Stimulated activated CD4-positive, alpha-beta T cell treated with anti-CD3 and anti-CD28 coated beads, Interleukin-2, amount 100 ng/mL, for 4 hours (primary cell): ENCODE data around the gene HDGFL3.
"Not testable (repeated sequence)": the region's sequence is repeated elsewhere in the genome, so short reads cannot be mapped to it uniquely, and the experiment has no call there.

Source experiments
- DNase-seq: peaks from one replicate; pipeline ENCODE4 v3.0.0-alpha.2; 2020; ENCODE audit warnings: low read depth

The HDGFL3 gene

DNA sequence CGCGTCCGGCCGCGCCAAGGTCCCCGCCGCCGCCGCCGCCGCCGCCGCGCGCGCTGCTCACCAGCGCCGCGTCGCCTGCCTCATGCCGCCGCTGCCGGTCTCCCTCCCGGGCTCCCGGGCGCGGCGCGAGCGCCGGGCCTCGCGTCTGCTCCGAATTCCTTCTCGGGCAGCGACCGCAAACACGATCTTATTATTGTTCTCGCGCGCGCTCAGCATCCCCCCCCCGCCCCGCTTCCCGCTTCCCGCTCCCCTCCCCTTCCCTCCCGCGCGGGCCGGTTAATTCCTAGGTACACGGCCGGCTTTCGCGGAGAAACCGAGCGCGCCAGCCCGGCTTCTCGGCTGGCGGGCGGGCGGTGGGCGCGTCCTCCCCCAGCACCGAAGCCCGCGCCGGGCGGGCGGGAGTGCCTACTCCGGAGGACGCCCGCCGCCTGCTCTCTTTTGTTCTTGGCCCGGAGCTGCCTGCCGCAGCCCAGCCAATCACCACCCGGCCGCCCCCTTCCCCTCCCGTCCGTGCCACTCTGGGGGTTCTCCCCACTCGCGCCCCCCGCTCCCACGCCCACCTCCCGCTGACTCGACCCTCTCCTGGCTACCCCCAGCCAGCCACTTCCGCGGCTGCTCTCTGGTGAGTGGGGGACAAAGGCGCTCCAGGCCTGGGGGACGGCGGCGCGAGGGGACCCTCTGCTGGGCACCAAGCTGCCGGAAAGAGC lies at the start of gene HDGFL3:
Gene HDGFL3, minus strand, starts transcription at position 164 of the 707 bp plus-strand sequence. CDS start 409 bp downstream, outside the sequence.
- DNase-seq: no peak

DNA sequence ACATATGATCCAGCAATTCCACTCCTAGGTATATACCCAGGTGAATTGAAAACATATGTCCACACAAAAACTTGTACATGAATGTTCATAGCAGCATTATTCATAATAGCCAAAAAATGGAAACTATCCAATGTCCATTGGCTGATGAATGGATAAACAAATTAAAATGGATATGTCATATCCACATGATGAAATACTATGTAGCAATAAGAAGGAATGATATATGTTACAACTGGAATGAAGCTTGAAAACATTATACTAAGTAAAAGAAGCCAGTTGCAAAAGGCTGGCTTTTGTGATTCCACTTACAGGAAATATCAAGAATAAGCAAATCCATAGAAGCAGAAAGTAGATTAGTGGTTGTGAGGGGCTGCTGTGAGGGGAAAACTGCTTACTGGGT lies 43.2 kb upstream of the HDGFL3 start:
- DNase-seq: no peak

DNA sequence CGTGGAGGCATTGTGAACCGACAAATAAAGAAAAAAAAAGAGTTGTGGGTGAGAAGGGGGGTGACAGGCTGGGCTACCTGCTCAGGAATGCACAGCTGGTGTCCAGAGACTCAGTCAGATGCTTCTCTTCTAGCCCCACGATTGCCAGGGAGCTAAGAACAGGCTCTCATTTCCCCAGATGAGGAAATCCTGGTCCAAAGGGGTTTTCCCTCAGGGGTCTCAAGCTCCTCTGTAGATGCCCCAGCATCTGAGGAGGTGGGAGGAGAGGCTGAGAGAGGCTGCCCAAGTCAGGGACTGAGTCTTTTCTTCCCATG lies 41.4 kb upstream of the HDGFL3 start:
- DNase-seq: no peak

DNA sequence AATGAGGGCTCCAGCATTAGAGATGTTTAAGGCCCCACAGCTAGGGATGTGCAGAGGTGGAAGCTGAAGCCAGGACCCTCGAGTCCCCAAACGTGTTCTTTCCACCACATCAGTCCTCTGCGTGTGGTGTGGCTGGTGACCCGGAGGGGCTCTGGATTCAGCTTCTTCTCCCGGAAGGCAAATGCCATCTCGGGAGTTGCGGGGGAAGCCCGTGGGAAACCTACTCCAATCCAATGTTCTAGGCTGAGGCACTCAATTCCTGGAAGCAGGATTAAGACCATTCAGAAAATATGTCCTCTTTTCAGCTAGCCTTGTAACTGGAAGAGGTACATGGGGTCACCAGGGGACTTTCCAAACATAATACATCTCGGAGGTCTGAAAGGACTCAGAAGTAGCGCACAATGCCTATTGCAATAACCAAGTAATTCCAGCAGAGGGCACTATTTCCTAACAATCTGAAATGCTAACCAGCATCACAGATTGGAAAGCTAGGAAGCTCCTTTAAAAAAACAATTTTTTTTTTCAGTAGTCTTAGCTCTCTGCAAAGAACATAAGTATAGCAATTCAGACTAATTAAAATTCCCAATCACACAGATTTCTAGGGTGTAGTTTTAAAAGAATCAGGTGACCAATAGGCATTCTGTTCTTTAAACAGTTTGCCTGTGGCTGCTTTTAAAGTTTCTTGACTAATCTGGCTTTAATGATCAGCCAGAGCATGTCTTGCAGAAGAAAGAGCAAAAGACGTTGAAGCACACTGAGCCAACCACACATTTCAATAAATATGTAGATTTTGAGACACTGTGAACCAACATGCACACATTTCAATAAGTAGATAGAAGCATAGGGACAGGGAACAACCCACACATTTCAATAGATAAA lies 40.8 kb upstream of the HDGFL3 start:
- peak; percentile 11 for DNase-seq

DNA sequence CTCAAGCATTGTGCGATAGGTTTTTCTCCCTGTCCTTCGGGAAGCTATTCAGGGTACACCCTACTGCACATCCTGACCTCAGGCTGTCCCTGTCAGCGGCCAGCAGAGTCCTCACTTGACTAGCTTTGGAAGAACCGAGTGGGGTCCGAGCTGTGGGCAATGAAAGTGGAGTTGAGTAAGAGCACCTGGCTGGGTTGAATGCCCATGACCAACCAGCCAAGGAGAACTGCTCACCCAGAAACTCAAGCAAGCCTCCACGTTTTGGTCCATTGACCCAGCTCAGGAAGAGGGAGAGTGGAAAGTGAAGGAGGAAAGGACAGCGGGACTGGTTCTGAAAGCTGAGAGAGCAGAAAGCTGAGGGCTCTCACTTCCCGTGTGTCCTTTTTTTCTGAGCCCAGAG lies 36.0 kb upstream of the HDGFL3 start:
- DNase-seq: no peak

DNA sequence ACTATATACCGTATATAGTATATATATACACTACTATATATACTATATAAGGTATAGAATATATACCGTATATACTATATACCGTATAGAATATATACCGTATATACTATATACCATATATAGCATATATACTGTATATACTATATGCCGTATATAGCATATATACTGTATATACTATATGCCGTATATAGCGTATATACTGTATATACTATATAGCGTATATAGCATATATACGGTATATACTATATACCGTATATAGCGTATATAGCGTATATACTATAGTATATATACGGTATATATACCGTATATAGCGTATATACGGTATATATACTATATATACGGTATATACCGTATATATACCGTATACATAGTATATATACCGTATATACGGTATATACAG lies 22.6 kb upstream of the HDGFL3 start:
- DNase-seq: no peak

DNA sequence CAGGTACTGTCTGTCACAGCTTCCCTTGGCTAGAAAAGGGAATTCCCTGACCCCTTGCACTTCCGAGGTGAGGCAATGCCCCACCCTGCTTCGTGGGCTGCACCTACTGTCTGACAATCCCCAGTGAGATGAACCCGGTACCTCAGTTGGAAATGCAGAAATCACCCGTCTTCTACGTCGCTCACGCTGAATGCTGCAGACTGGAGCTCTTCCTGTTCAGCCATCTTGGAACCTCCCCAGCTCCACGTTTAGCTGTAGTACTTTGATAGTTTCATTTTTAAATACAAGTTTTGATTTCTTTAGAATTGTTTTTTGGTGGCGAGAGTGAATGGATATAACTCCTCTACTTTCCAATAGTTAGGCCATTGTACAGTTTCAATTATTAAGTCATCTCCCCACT lies 17.8 kb upstream of the HDGFL3 start:
- DNase-seq: no peak

DNA sequence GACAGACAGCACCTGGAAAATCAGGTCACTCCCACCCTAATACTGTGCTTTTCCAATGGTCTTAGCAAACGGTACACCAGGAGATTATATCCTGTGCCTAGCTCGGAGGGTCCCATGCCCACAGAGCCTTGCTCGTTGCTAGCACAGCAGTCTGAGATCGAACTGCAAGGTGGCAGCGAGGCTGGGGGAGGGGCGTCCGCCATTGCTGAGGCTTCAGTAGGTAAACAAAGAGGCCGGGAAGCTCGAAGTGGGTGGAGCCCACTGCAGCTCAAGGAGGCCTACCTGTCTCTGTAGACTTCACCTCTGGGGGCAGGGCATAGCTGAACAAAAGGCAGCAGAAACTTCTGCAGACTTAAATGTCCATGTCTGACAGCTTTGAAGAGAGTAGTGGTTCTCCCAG lies 14.2 kb upstream of the HDGFL3 start:
- DNase-seq: not testable (repeated sequence)

DNA sequence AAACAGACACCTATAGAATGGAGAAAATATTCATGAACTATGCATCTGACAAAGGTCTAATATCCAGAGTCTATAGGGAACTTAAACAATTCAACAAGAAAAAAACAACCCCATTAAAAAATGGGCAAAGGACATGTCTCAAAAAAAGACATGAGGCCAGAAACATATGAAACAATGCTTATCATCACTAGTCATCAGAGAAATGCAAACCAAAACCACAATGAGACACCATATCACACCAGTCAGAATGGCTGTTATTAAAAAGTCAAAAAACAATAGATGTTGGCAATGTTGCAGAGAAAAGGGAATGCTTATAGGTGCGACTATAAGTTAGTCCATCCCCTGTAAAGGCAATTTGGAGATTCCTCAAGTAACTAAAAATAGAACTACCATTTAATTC lies 11.4 kb upstream of the HDGFL3 start:
- DNase-seq: no peak

DNA sequence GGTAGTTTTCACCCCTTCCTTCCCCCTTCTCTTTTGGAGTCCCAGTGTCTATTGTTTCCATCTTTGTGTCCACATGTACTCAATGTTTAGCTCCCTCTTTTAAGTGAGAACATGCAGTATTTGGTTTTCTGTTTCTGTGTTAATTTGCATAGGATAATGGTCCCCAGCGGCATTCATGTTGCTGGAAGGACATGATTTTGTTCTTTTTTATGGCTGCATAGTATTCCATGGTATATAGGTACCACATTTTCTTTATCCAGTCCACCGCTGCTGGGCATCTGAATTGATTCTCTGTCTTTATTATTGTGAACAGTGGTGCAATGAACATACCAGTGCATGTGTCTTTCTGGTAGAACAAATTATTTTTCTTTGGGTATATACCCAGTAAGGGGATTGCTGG lies 7.7 kb upstream of the HDGFL3 start:
- no peak for DNase-seq

DNA sequence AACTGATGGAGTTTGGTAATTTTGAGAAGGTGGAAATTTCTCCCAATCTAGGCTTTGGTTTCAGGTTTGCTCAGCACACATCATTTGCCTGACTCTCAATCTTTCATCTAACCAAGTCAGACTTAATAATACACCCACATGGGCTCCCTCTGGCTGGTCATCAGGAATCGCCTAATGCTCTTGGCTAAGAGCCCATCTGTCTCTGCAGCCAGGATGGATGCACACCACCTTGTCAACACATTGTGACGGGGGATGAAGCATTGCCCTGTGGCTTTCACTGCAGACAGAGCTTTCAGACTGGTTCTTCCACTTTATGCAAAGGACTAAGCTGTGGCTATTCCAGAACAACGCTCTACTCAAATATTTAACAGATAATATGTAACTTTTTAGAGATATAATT lies 3.0 kb upstream of the HDGFL3 start:
- DNase-seq: no peak

DNA sequence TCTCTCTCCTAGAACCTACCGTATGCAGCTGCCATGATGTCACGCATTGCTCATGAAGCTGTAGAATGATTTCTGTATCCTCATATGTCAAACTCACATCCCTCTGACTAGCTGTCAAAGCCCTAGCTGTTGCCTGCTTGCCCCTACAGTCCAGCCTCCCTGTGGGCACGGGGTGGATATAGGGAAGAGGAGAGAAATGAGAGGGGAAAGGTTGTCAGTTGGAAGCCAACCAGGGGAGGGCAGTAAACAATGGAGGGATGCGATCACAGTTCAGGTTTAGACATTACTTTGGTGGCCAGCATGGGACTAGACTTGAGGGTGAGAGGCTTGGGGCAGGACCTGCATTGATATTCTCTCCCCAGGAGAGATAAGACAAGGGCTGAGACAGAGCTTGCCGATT lies 1.7 kb upstream of the HDGFL3 start:
- no peak for DNase-seq

DNA sequence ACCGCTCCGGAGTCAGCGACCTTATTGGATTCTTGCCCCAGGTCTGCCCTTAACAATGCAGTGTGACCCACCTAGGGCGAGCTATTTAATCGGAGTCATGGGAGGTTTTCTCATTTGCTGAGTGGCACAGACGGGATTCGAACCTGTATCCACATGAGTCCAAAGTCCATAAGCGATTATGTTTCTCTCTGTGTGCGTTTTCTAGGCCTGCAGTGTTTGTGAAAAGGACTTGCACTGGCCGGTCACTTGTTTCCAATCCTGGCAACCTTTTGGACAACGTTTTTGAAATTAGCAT lies 691 bp upstream of the HDGFL3 start:
- DNase-seq: no peak

DNA sequence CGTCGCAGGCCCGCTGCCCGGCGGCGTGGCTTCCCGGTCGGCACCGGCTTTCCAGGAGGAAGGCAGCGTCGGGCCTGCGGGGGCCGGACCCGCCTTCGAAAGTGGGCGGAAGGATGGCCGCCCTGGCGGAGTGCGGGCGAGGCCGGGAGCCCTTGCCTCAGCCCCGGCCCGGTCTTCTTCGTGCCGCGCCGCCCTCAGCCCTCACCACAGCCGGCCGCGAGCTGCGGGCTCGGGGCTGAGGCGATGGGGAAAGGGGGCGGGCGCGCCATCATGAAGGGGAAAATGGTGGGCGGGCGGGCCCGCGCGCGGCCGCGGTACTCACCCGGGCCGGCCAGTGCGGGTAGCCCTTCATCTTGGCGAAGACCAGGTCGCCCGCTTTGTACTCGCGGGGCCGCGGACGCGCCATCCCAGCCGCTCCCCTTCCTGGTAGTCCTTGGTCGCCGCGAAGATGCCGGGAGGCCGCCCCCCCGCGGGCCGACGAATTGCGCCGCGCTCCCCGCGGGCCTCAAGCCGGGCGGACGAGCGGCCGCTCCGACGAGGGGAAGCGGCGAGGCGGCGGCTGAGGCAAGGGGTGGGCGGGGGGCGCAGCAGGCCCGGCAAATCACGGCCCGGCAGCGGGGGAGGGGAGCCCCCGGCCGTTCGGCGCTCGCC lies 489 bp downstream of the HDGFL3 start:
- DNase-seq: no peak

DNA sequence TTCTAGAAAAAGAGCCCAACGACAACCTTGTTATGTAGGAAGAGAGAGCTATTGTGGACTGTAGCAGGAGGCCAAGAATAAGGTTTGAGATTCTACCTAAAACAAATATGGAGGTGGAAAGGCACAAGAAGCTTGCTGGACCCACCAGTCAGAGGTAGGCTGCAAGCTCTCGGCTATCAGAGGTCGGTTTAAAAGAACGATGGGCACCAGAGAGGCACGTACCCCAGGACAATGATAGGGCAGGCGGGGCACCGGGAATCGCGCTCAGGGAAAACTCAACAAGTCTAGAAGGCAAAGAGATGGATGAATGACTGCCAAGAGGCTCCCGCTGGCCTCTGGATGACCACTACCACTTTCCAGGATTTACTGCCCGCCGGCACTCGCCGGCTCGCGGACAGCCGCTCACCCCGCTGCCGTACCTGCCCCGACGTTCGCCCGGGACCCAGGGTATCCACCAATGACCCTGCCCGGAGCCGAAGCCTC lies 1.1 kb downstream of the HDGFL3 start:
- no peak for DNase-seq

DNA sequence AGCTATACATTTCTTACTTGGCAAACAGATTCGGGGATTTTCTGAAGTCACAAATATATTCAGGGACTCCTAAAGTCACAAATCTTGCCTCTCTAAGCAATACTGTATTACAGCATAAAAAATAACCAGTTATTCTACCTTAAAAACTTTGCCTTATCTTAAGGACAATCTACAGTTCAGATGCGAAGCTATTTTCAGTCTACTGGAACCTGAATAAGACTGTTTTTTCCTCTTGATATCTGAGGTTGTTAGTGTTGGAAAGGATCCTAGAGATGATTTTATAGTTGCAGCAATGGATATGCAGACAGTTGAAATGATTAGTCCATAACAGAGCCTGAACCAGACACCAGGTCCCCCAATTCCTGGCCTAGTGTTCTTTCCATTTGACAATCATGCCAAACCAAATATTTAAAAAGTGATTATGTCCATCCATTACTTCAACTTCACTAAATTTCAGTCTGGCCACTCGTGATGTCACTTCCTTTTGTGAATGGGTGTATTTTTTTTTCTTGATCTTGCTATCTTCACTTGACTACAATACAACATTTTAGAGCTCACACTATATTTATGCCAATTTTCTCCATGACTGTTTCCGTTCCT lies 1.8 kb downstream of the HDGFL3 start:
- no peak for DNase-seq

DNA sequence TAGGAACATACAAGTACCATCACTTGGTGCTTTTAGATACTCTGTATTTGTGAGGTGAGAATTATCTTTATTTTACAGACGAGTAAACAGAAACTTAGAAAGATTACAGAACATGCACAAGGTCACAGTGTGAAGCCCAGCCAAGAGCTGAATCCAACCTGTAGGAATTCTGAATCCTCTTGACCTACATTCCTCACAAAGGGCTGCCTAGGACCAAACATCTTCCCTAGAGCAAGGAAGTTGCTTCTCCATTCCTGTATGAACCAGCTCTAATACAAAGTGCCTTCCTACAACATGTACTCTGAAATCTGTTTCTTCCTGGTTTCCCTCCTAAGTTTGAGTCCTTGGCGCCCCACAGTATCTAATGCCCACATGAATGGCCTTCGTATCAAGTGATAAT lies 2.9 kb downstream of the HDGFL3 start:
- no peak for DNase-seq

DNA sequence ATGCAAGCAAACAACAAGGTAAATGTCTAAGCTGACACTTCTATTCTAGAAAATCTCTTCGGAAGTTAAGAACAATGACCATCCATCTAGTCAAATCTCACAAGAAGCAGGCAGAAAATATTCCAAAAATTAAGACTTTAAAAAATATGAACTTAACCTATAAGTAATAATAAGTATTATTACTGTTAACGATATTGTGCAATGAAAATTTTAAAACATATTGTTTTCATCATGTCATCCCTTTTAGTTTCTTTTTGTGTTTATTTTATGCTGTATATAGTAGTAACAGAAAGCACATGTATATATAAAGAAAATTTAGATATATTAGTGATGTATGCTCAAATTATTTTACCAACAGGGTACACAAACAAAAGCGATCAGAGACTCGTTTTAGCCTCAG lies 4.1 kb downstream of the HDGFL3 start:
- no peak for DNase-seq

DNA sequence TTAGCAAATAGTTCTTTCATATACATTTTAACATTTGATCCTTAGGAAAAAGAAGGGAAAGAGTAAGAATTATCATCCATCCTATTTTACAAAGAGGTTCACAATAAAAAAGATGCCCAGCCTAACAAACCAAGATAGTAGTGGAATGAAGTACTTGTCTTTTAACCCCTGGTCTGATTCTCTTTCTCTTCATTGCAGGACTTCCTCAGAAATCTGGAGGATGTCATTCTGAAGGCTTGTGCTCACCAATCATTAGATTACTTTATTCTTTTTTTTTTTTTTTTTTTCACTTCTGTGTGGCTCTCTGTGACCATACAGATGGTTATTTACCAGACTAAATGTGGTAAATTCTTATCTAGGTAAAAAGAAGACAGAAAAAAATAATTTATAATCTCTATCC lies 7.0 kb downstream of the HDGFL3 start:
- no peak for DNase-seq

DNA sequence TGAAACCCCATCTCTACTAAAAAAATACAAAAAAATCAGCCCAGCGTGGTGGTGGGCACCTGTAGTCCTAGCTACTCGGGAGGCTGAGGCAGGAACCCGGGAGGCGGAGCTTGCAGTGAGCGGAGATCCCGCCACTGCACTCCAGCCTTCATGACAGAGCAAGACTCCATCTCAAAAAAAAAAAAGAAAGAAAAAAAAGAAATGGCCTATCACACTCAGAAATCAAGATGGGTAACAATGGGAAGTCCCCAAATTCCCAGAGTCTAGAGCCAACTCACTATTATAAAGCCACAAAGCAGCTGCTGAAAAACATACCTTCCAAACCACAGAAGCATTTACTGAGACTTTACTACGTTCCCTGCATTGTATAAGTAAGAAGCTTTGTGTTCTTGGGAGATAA lies 7.5 kb downstream of the HDGFL3 start:
- DNase-seq: no peak

DNA sequence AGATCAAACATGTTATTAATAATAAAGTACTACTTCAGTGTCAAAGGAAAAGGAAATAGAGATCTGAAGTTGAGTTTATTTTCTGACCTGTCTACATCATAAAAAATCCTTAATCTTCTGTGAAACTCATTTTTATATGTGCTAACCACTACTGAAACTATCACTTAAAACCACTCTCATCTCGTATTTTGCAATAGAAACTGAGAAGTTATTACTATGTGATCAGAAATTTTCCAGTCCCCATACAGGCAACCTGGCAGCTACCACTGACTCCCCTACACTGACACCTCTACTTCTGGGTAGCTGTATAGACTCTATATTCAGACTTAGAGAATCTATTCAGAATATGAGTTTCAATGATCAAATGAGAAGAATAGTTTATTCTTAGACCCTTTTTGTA lies 8.3 kb downstream of the HDGFL3 start:
- DNase-seq: no peak

DNA sequence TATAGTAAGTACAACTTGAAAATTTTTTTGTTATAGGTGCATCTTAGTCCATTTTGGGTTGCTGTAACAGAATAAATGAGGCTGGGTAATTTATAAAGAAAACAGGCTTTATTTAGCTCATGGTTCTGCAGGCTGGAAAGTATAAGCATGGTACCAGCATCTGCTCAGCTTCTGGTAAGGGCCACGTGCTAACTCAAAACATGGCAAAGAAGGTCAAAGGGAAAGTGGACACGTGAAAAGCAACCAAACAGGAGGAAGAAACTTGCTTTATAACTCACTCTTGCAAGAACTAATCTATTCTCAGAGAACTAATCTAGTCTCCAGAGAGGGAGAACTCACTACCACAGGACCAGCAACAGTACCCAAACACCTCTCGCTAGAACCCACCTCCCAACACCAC lies 9.1 kb downstream of the HDGFL3 start:
- no peak for DNase-seq

DNA sequence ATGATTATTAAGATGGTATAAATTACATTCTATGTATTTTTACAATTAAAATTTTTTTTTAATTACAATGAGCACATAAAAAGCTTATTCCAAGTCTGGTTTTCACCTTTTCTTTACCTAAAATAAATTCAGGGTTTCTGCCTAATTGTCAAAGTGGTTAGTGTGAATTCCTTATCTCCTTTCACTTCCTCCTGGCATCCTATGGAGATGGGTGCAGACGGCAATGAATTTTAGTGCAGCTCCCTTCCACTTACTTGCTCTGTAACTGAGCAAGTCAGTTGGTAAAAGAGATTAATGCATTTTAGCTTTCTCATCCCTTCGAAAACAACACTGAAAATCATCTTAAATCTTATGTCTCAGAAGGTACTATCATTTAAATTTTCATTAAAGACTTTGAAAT lies 13.1 kb downstream of the HDGFL3 start:
- DNase-seq: no peak
